OCI-LY7 (cell line): ENCODE measurements around the gene BRICD5. TPM values are rescaled to one million over a fixed set of nuclear protein-coding genes. Genes with fewer than 3 reads are reported as not detected.

Experiments
- BruUV-seq: library from RNA; stranded (reverse); fragments of 400-500 nt; replicated peaks from 2 replicates; lab custom pipeline; 2021; lab: Mats Ljungman, UMichigan
- CTCF ChIA-PET: fragments of 300-600 bp; sonication (Branson Sonifier 250); formaldehyde crosslinking; loops from one replicate; lab custom pipeline; 2022; ENCODE audit warnings: antibody characterized with exemption; ENCODE audit not compliant: unreplicated experiment; lab: Charles Lee
- POLR2A ChIA-PET: fragments of 300-600 bp; sonication (Branson Sonifier 250); formaldehyde crosslinking; loops from one replicate; lab custom pipeline; 2022; ENCODE audit warnings: antibody characterized with exemption; lab: Charles Lee
- DNase-seq: peaks from one replicate; pipeline ENCODE4 v3.0.0-alpha.2; 2015; ENCODE audit warnings: low spot score
- H2AFZ ChIP-seq: fragments of 200-600 bp; sonication (generic), shearing (Covaris generic); 2 replicates; pipeline ENCODE4 v1.6.1; 2014; ENCODE audit warnings: mild to moderate bottlenecking, antibody characterized with exemption, low read length, moderate library complexity
- H3K27ac ChIP-seq: fragments of 200-600 bp; sonication (generic); 2 replicates; pipeline ENCODE4 v1.5.1; 2014; ENCODE audit warnings: mixed run types, low read depth, mild to moderate bottlenecking, moderate library complexity, low read length, inconsistent platforms; ENCODE audit not compliant: poor library complexity, severe bottlenecking
- H3K36me3 ChIP-seq: fragments of 200-600 bp; sonication (generic); 2 replicates; pipeline ENCODE4 v1.6.1; 2014; ENCODE audit warnings: mild to moderate bottlenecking, antibody characterized with exemption, low read length, moderate library complexity, mixed read lengths; ENCODE audit not compliant: insufficient read depth
- H3K4me1 ChIP-seq: fragments of 200-600 bp; sonication (generic); 2 replicates; pipeline ENCODE4 v1.5.1; 2014; ENCODE audit warnings: mild to moderate bottlenecking, low read length; ENCODE audit not compliant: insufficient read depth, poor library complexity, severe bottlenecking
- H3K4me2 ChIP-seq: fragments of 200-600 bp; sonication (generic); 2 replicates; pipeline ENCODE4 v1.6.1; 2014; ENCODE audit warnings: mild to moderate bottlenecking, low read length
- H3K4me3 ChIP-seq: fragments of 200-600 bp; sonication (generic); 2 replicates; pipeline ENCODE4 v1.5.1; 2014; ENCODE audit warnings: mild to moderate bottlenecking, low read depth, low read length; ENCODE audit not compliant: poor library complexity, severe bottlenecking
- H3K79me2 ChIP-seq: fragments of 200-600 bp; sonication (generic); 2 replicates; pipeline ENCODE4 v1.6.1; 2016; ENCODE audit warnings: low read depth, mild to moderate bottlenecking, low read length, moderate library complexity, mixed read lengths; ENCODE audit not compliant: insufficient read depth
- H3K9me2 ChIP-seq: fragments of 200-600 bp; sonication (generic); 2 replicates; pipeline ENCODE4 v1.6.1; 2016; ENCODE audit warnings: mild to moderate bottlenecking, low read length, mixed read lengths; ENCODE audit not compliant: insufficient read depth
- H3K9me3 ChIP-seq: fragments of 200-600 bp; sonication (generic); 2 replicates; pipeline ENCODE4 v1.6.1; 2014; ENCODE audit warnings: mild to moderate bottlenecking, mixed run types, low read length, mixed read lengths
- H4K20me1 ChIP-seq: fragments of 200-600 bp; sonication (generic); 2 replicates; pipeline ENCODE4 v1.6.1; 2014; ENCODE audit warnings: mild to moderate bottlenecking, antibody characterized with exemption, low read length, moderate library complexity, mixed read lengths; ENCODE audit not compliant: insufficient read depth
- EZH2phosphoT487 ChIP-seq: fragments of 200-600 bp; sonication (generic); IDR thresholded peaks from 2 replicates; pipeline ENCODE4 v1.6.1; 2018; ENCODE audit warnings: low read depth, borderline replicate concordance, mild to moderate bottlenecking, mixed run types, antibody characterized with exemption, low read length, moderate library complexity, mixed read lengths
- intact Hi-C: fragments of 100-400 bp; cut with micrococcal nuclease; formaldehyde crosslinking; loops from one replicate; pipeline ENCODE4 v1.10.0; 2022; ENCODE audit not compliant: unreplicated experiment
- total RNA-seq, 2 experiments: library from RNA; depleted of rRNA in 1 of 2; stranded (reverse); fragments of >200 nt in 1 of 2; shearing (Covaris generic) in 1 of 2; gene quantifications; 2 replicates each; pipeline ENCODE4 v1.2.3, GENCODE V29; 2014 to 2022
- TF ChIP-seq, protein P1 (sequence below): fragments of 200-600 bp; sonication (generic); conservative IDR thresholded peaks from 2 replicates; pipeline ENCODE4 v1.5.1; 2014; ENCODE audit warnings: mild to moderate bottlenecking, antibody characterized with exemption, low read length, moderate library complexity, mixed read lengths

BRICD5 gene
- total RNA-seq, 2 experiments from 2014 or later = 30.4 to 31.7 TPM

- no peaks in the 10 kb centered on the region for H4K20me1 ChIP-seq
- TF ChIP-seq, protein P1, sequence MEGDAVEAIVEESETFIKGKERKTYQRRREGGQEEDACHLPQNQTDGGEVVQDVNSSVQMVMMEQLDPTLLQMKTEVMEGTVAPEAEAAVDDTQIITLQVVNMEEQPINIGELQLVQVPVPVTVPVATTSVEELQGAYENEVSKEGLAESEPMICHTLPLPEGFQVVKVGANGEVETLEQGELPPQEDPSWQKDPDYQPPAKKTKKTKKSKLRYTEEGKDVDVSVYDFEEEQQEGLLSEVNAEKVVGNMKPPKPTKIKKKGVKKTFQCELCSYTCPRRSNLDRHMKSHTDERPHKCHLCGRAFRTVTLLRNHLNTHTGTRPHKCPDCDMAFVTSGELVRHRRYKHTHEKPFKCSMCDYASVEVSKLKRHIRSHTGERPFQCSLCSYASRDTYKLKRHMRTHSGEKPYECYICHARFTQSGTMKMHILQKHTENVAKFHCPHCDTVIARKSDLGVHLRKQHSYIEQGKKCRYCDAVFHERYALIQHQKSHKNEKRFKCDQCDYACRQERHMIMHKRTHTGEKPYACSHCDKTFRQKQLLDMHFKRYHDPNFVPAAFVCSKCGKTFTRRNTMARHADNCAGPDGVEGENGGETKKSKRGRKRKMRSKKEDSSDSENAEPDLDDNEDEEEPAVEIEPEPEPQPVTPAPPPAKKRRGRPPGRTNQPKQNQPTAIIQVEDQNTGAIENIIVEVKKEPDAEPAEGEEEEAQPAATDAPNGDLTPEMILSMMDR = no peak
- TF ChIP-seq EZH2phosphoT487 = no peak
- intact Hi-C loops = no loop called here
- H3K27ac ChIP-seq = no peak overlapping the region
- peaks cover 60% of the 10 kb centered on the region for H3K36me3 ChIP-seq
- DNase-seq = no peak
- H2AFZ ChIP-seq = no peak overlapping the region
- no peak overlapping the region for H3K4me3 ChIP-seq
- no peaks in the 10 kb centered on the region for H3K9me3 ChIP-seq
- no TSS peak for BruUV-seq
- no peaks in the 10 kb centered on the region for H3K9me2 ChIP-seq
- H3K79me2 ChIP-seq = no peaks in the 10 kb centered on the region
- CTCF ChIA-PET = no interaction called here
- POLR2A ChIA-PET = no interaction called here
- H3K4me1 ChIP-seq = no peaks in the 10 kb centered on the region
- H3K4me2 ChIP-seq = no peak overlapping the region
These were observed 36.1 kb downstream of the BRICD5 start for GRCh38 chr16:2174396-2175131.

- Histone ChIP-seq H3K36me3 (peaks cover 56% of the 10 kb centered on the region), H3K79me2 (no peaks in the 10 kb centered on the region), H3K4me3 (no peak overlapping the region), H3K4me2 (no peak overlapping the region), H3K9me2 (no peaks in the 10 kb centered on the region), H2AFZ (no peak overlapping the region), H3K4me1 (no peaks in the 10 kb centered on the region), H3K27ac (no peak overlapping the region), H4K20me1 (no peaks in the 10 kb centered on the region), H3K9me3 (no peaks in the 10 kb centered on the region)
- no peak for TF ChIP-seq EZH2phosphoT487
- TF ChIP-seq, protein P1 = no peak
- DNase-seq = no peak
- BruUV-seq = no TSS peak
- ChIA-PET POLR2A (no interaction called here), CTCF (no interaction called here)
- intact Hi-C loops = no loop called here
These were observed 36.7 kb downstream of the BRICD5 start for GRCh38 chr16:2173916-2174315.

- intact Hi-C loops = no loop called here
- Histone ChIP-seq H3K27ac (no peak overlapping the region), H2AFZ (no peak overlapping the region), H4K20me1 (no peaks in the 10 kb centered on the region), H3K4me1 (no peaks in the 10 kb centered on the region), H3K79me2 (no peaks in the 10 kb centered on the region), H3K4me2 (no peak overlapping the region), H3K4me3 (no peak overlapping the region), H3K9me2 (no peaks in the 10 kb centered on the region), H3K9me3 (no peaks in the 10 kb centered on the region), H3K36me3 (peaks cover 54% of the 10 kb centered on the region)
- no peak for DNase-seq
- ChIA-PET POLR2A (interaction anchor here (0.5 kb wide), 1 partner anchor 189 kb away, joined by 3 read pairs; no protein-coding TSS in a partner anchor), CTCF (no interaction called here)
- BruUV-seq = no TSS peak
- TF ChIP-seq EZH2phosphoT487 = no peak
- TF ChIP-seq, protein P1 = no peak
These were observed 37.3 kb downstream of the BRICD5 start for GRCh38 chr16:2173366-2173765.
